Kidney (tissue), 14 donors: Measurements from ENCODE around the gene DHFR. TPM values are rescaled to one million over a fixed set of nuclear protein-coding genes. Genes with fewer than 3 reads are reported as not detected.

ENCODE experiments used
- DNase-seq, 5 donors: peaks; one replicate each; pipeline ENCODE4 v3.0.0-alpha.2; 2013 to 2020
- FAIRE-seq: peaks from 2 replicates; lab custom pipeline; 2012; peaks lifted over from hg19 to GRCh38; lab: Jason Lieb, UNC
- H3K27ac ChIP-seq, 2 donors: one replicate each; pipeline ENCODE4 v1.7.0; 2013; ENCODE audit warnings: low read depth in 2 of 2, low read length in 2 of 2, inconsistent platforms in 1 of 2
- H3K27me3 ChIP-seq: one replicate; pipeline ENCODE4 v1.7.1; 2013; ENCODE audit warnings: low read length, inconsistent platforms; ENCODE audit not compliant: control insufficient read depth, insufficient read depth
- H3K36me3 ChIP-seq, 3 donors: one replicate each; pipeline versions ENCODE4 v1.7.0 to v1.7.1; 2013; ENCODE audit warnings: low read length in 3 of 3, control low read depth in 1 of 3, inconsistent platforms in 1 of 3; ENCODE audit not compliant: insufficient read depth in 3 of 3, control insufficient read depth in 2 of 3
- H3K4me1 ChIP-seq, 3 donors: one replicate each; pipeline versions ENCODE4 v1.7.0 to v1.7.1; 2013; ENCODE audit warnings: low read length in 3 of 3, inconsistent platforms in 1 of 3, low read depth in 1 of 3; ENCODE audit not compliant: control insufficient read depth in 2 of 3, insufficient read depth in 2 of 3
- H3K4me3 ChIP-seq, 3 donors: one replicate each; pipeline versions ENCODE4 v1.7.0 to v1.8.1; 2013; ENCODE audit warnings: low read length in 3 of 3, control low read depth in 1 of 3, inconsistent platforms in 1 of 3
- H3K9ac ChIP-seq, 3 donors: one replicate each; pipeline versions ENCODE4 v1.7.0 to v1.7.1; 2013; ENCODE audit warnings: low read length in 3 of 3, control low read depth in 1 of 3, inconsistent platforms in 1 of 3
- H3K9me3 ChIP-seq, 3 donors: one replicate each; pipeline versions ENCODE4 v1.7.0 to v1.7.1; 2013; ENCODE audit warnings: low read length in 3 of 3, control low read depth in 1 of 3, inconsistent platforms in 1 of 3; ENCODE audit not compliant: control insufficient read depth in 2 of 3, insufficient read depth in 1 of 3
- CTCF ChIP-seq: IDR thresholded peaks from 3 replicates; pipeline ENCODE4 v1.5.1; 2012; ENCODE audit warnings: mild to moderate bottlenecking, moderate library complexity, borderline replicate concordance; ENCODE audit not compliant: insufficient read depth; ENCODE audit errors: extremely low read depth
- intact Hi-C: fragments of 100-400 bp; cut with DNase I; formaldehyde crosslinking; loops from one replicate; pipeline ENCODE4 v1.11.1; 2022
- polyA plus RNA-seq: library from polyadenylated mRNA; stranded (reverse); fragments of 350-450 nt; fragmentation: Illumina TruSeq; extraction: RNeasy Lipid Tissue Mini Kit (QIAGEN cat#74804); gene quantifications from one replicate; pipeline ENCODE4 v1.2.3, GENCODE V29; 2014; ENCODE audit warnings: low read depth, low replicate concordance; ENCODE audit not compliant: insufficient read depth
- total RNA-seq: library from RNA; stranded (reverse); fragmentation: NEBNext Ultra II Directional; extraction: Animal tissue kit (Norgen Biotek cat#: 25700); gene quantifications from one replicate; pipeline ENCODE4 v1.2.1, GENCODE V29; 2021
- donor health status: control.
- donor health status: control.
- donor health status: control.
- donor health status: control.
- donor health status: control.
- donor health status: DM: yes; HTN: yes; CAD: no.
- donor health status: Normal renal cell carcinoma (clear cell type).

DHFR gene
- total and polyA plus RNA-seq, 2 donors from 2014 or later = 13.7 to 14.3 TPM

DNA sequence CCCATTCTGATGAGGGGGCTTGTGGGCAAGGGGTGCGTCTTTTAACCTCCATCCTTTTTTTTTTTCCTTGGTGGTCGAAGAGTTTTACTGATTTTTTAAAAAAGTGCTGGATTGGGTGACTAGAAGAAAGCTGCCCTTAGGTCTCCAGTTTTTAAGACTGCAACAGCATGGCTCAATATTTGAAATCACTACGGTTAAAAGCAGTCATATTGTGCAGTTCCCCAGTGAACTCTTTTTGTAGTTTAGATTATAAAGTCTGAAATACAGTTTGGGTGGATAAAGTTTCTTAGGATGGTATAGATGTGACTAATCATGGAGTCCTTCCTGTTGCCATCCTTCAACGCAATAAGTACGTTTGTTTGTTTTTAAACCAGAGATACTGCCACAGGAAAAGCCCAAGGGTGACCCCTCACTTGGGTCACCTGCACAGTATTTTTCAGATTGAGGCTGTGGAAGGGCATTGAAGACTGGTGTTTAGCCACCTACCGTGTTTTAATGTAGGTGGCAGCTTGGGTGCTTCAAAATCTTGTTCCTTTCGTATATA lies 520 bp upstream of the DHFR start:
- intact Hi-C loops = no loop called here
- no peak for FAIRE-seq
- Histone ChIP-seq H3K9me3 (no peaks in the 10 kb centered on the region), H3K9ac (peak overlapping the region; percentile 24 to 71 (median 49)), H3K4me3 (peak overlapping the region; percentile 73 to 86 (median 79)), H3K4me1 (peaks cover 0 to 5% (median 4%) of the 10 kb centered on the region in 3 donors), H3K36me3 (peaks cover 0 to 11% (median 6%) of the 10 kb centered on the region in 3 donors), H3K27me3 (no peaks in the 10 kb centered on the region), H3K27ac (peak overlapping the region; percentile 11 to 93)
- DNase-seq = no peak
- no peak for TF ChIP-seq CTCF

DNA sequence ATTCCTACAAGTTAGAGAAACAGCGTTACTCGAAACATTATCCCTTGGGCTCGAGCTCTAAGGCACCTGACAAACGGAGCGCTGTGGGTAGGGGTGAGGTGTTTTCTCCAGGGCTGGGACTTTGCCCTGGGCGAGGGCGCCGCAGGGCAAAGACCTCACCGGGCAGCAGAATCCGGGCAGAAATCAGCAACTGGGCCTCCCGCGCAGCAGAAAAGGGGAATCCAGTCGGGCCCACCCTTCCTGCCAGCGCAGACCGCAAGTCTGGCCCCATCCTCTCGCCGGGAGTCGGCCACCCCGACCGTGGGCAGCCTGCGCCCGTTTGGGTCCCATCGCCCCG lies 761 bp downstream of the DHFR start:
- no peak for TF ChIP-seq CTCF
- intact Hi-C loops = no loop called here
- H3K27me3 ChIP-seq = no peaks in the 10 kb centered on the region
- peak overlapping the region in 1 of 3 donors; percentile 23 for H3K9ac ChIP-seq
- H3K4me1 ChIP-seq = peaks cover 0 to 5% (median 4%) of the 10 kb centered on the region in 3 donors
- H3K36me3 ChIP-seq = peaks cover 0 to 8% (median 2%) of the 10 kb centered on the region in 3 donors
- H3K27ac ChIP-seq = peak overlapping the region in 1 of 2 donors; percentile 14
- DNase-seq = peak in 4 of 5 donors; percentile 24 to 75 (median 30)
- no peak for FAIRE-seq
- no peaks in the 10 kb centered on the region for H3K9me3 ChIP-seq
- H3K4me3 ChIP-seq = peak overlapping the region; percentile 52 to 79 (median 58)

GRCh38 chr5:80653502-80653901 lies 1.3 kb downstream of the DHFR start:
- intact Hi-C loops = no loop called here

More at GRCh38 chr5:80653502-80653901, 1.3 kb downstream of the DHFR start:
- no peaks in the 10 kb centered on the region for H3K27me3 ChIP-seq
- H3K9me3 ChIP-seq = no peaks in the 10 kb centered on the region
- DNase-seq (no peak), FAIRE-seq (no peak)
- peak overlapping the region; percentile 52 to 79 (median 58) for H3K4me3 ChIP-seq
- peaks cover 3 to 6% (median 4%) of the 10 kb centered on the region in 3 donors for H3K36me3 ChIP-seq
- H3K27ac ChIP-seq = no peak overlapping the region
- peaks cover 0 to 5% (median 4%) of the 10 kb centered on the region in 3 donors for H3K4me1 ChIP-seq
- peak overlapping the region in 1 of 3 donors; percentile 23 for H3K9ac ChIP-seq
- no peak for TF ChIP-seq CTCF
